ENCODE data around the gene RUNDC3A. TPM values are rescaled to one million over a fixed set of nuclear protein-coding genes. Genes with fewer than 3 reads are reported as not detected.

Gene RUNDC3A
- total RNA-seq, 1 donor from 2014 or later = 0.58 TPM

- Histone ChIP-seq H3K36me3 (no peaks in the 10 kb centered on the region), H3K4me1 (no peaks in the 10 kb centered on the region), H3K79me2 (ENCODE audit: low read depth) (no peaks in the 10 kb centered on the region), H3K9me3 (ENCODE audit: low read depth) (no peaks in the 10 kb centered on the region), H3K27me3 (no peaks in the 10 kb centered on the region), H4K20me1 (ENCODE audit: low read depth) (no peaks in the 10 kb centered on the region), H3F3A (ENCODE audit: low read depth) (no peaks in the 10 kb centered on the region), H3K27ac (no peak overlapping the region), H3K4me3 (no peak overlapping the region), H3K4me2 (no peak overlapping the region), H2AFZ (replicated peaks) (no peak overlapping the region), H3K9ac (no peak overlapping the region)
- H3K27ac Mint-ChIP-seq = no peak overlapping the region
- H3K27me3 Mint-ChIP-seq (ENCODE audit: insufficient read depth, low read depth) = peaks cover 2% of the 10 kb centered on the region
- DNase-seq (ENCODE audit: low spot score) = no peak
- H3K4me3 Mint-ChIP-seq = no peak overlapping the region
- TF ChIP-seq CTCF (IDR thresholded peaks at IDR 0.05) (no peak), EZH2phosphoT487 (IDR thresholded peaks at IDR 0.05) (no peak), EZH2 (IDR thresholded peaks at IDR 0.05) (no peak)
- no peaks in the 10 kb centered on the region for H3K9me3 Mint-ChIP-seq
- no peaks in the 10 kb centered on the region for H3K36me3 Mint-ChIP-seq
- peaks cover 10% of the 10 kb centered on the region for H3K4me1 Mint-ChIP-seq
Measured at GRCh38 chr17:44282264-44282663, 26.1 kb upstream of the RUNDC3A start.

- H3K79me2 ChIP-seq (ENCODE audit: low read depth) = no peaks in the 10 kb centered on the region
- Mint-ChIP-seq H3K4me3 (no peak overlapping the region), H3K9me3 (no peaks in the 10 kb centered on the region), H3K27ac (no peak overlapping the region), H3K27me3 (ENCODE audit: insufficient read depth, low read depth) (peaks cover 2% of the 10 kb centered on the region), H3K36me3 (no peaks in the 10 kb centered on the region), H3K4me1 (peaks cover 10% of the 10 kb centered on the region)
- H3K27me3 ChIP-seq = no peaks in the 10 kb centered on the region
- no peak overlapping the region for H3K27ac ChIP-seq
- H3K9ac ChIP-seq = no peak overlapping the region
- no peak overlapping the region for H3K4me3 ChIP-seq
- H3K4me1 ChIP-seq = no peaks in the 10 kb centered on the region
- no peak overlapping the region for H2AFZ ChIP-seq (replicated peaks)
- H4K20me1 ChIP-seq (ENCODE audit: low read depth) = no peaks in the 10 kb centered on the region
- no peaks in the 10 kb centered on the region for H3K36me3 ChIP-seq
- no peaks in the 10 kb centered on the region for H3K9me3 ChIP-seq (ENCODE audit: low read depth)
- no peak for DNase-seq (ENCODE audit: low spot score)
- no peaks in the 10 kb centered on the region for H3F3A ChIP-seq (ENCODE audit: low read depth)
- TF ChIP-seq EZH2phosphoT487 (IDR thresholded peaks at IDR 0.05) (no peak), EZH2 (IDR thresholded peaks at IDR 0.05) (no peak), CTCF (IDR thresholded peaks at IDR 0.05) (no peak)
- no peak overlapping the region for H3K4me2 ChIP-seq
Measured at GRCh38 chr17:44283344-44284023, 24.9 kb upstream of the RUNDC3A start.

GRCh38 chr17:44284024-44284400 lies 24.4 kb upstream of the RUNDC3A start:
- H3K9ac ChIP-seq = no peak overlapping the region
- Mint-ChIP-seq H3K27me3 (ENCODE audit: insufficient read depth, low read depth) (peaks cover under 1% of the 10 kb centered on the region), H3K4me3 (no peak overlapping the region), H3K4me1 (peaks cover 10% of the 10 kb centered on the region), H3K27ac (no peak overlapping the region), H3K36me3 (no peaks in the 10 kb centered on the region), H3K9me3 (no peaks in the 10 kb centered on the region)
- no peak overlapping the region for H2AFZ ChIP-seq (replicated peaks)
- no peaks in the 10 kb centered on the region for H3K9me3 ChIP-seq (ENCODE audit: low read depth)
- H3K4me1 ChIP-seq = no peaks in the 10 kb centered on the region
- no peak overlapping the region for H3K4me3 ChIP-seq
- H3K4me2 ChIP-seq = no peak overlapping the region
- H3K27ac ChIP-seq = no peak overlapping the region
- H3F3A ChIP-seq (ENCODE audit: low read depth) = no peaks in the 10 kb centered on the region
- no peaks in the 10 kb centered on the region for H3K79me2 ChIP-seq (ENCODE audit: low read depth)
- TF ChIP-seq EZH2 (IDR thresholded peaks at IDR 0.05) = no peak
- DNase-seq (ENCODE audit: low spot score) = no peak
- H3K27me3 ChIP-seq = no peaks in the 10 kb centered on the region
- H3K36me3 ChIP-seq = no peaks in the 10 kb centered on the region
- H4K20me1 ChIP-seq (ENCODE audit: low read depth) = no peaks in the 10 kb centered on the region

- H3K9me3 ChIP-seq (ENCODE audit: low read depth) = no peaks in the 10 kb centered on the region
- Mint-ChIP-seq H3K27me3 (ENCODE audit: insufficient read depth, low read depth) (peaks cover 6% of the 10 kb centered on the region), H3K4me1 (no peaks in the 10 kb centered on the region), H3K4me3 (no peak overlapping the region), H3K9me3 (no peaks in the 10 kb centered on the region), H3K36me3 (no peaks in the 10 kb centered on the region), H3K27ac (no peak overlapping the region)
- no peaks in the 10 kb centered on the region for H3K79me2 ChIP-seq (ENCODE audit: low read depth)
- no peak overlapping the region for H3K4me3 ChIP-seq
- H3K4me1 ChIP-seq = no peaks in the 10 kb centered on the region
- H2AFZ ChIP-seq (replicated peaks) = no peak overlapping the region
- no peak overlapping the region for H3K4me2 ChIP-seq
- H4K20me1 ChIP-seq (ENCODE audit: low read depth) = no peaks in the 10 kb centered on the region
- H3K36me3 ChIP-seq = no peaks in the 10 kb centered on the region
- H3K27ac ChIP-seq = no peak overlapping the region
- no peaks in the 10 kb centered on the region for H3F3A ChIP-seq (ENCODE audit: low read depth)
- no peaks in the 10 kb centered on the region for H3K27me3 ChIP-seq
- TF ChIP-seq EZH2 (IDR thresholded peaks at IDR 0.05) (no peak), EZH2phosphoT487 (IDR thresholded peaks at IDR 0.05) (no peak), CTCF (IDR thresholded peaks at IDR 0.05) (no peak)
- no peak for DNase-seq (ENCODE audit: low spot score)
- H3K9ac ChIP-seq = no peak overlapping the region
Measured at GRCh38 chr17:44287651-44288050, 20.8 kb upstream of the RUNDC3A start.
